GM19238 (cell line): Measurements from ENCODE around the gene SLC22A3.
"Not testable (repeated sequence)": the region's sequence is repeated elsewhere in the genome, so short reads cannot be mapped to it uniquely, and the experiment has no call there.

Source experiments
- DNase-seq: peaks from one replicate; pipeline ENCODE4 v3.0.0; 2011; ENCODE audit warnings: low spot score; ENCODE audit not compliant: insufficient read length

The SLC22A3 gene, protein sequence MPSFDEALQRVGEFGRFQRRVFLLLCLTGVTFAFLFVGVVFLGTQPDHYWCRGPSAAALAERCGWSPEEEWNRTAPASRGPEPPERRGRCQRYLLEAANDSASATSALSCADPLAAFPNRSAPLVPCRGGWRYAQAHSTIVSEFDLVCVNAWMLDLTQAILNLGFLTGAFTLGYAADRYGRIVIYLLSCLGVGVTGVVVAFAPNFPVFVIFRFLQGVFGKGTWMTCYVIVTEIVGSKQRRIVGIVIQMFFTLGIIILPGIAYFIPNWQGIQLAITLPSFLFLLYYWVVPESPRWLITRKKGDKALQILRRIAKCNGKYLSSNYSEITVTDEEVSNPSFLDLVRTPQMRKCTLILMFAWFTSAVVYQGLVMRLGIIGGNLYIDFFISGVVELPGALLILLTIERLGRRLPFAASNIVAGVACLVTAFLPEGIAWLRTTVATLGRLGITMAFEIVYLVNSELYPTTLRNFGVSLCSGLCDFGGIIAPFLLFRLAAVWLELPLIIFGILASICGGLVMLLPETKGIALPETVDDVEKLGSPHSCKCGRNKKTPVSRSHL

DNA sequence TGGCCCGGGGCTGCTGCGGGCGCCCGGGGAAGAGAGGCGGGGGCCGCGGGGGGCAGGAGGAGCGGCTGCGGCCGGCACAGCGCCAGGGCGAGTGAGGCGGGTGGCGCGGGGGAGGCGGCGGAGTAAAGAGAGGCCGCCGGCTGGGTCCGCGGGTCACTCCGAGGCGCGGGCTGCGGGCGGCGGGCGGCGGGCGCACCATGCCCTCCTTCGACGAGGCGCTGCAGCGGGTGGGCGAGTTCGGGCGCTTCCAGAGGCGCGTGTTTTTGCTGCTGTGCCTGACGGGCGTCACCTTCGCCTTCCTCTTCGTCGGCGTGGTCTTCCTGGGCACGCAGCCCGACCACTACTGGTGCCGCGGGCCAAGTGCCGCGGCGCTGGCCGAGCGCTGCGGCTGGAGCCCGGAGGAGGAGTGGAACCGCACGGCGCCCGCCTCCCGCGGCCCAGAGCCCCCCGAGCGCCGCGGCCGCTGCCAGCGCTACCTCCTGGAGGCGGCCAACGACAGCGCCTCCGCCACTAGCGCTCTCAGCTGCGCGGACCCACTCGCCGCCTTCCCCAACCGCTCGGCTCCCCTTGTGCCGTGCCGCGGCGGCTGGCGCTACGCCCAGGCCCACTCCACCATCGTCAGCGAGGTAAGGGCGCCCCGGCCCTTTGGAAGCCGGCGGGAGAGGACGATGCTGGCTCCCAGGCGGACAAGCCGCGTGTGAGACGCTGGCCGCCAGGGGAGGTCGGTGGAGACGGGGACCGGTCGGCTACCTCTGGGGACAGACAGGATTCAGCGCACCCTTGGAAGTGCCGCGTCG is at the start of gene SLC22A3:
Gene SLC22A3, plus strand, starts transcription at position 156 of the 797 bp plus-strand sequence. Its CDS starts 42 bp downstream, at position 198.
- no peak for DNase-seq

DNA sequence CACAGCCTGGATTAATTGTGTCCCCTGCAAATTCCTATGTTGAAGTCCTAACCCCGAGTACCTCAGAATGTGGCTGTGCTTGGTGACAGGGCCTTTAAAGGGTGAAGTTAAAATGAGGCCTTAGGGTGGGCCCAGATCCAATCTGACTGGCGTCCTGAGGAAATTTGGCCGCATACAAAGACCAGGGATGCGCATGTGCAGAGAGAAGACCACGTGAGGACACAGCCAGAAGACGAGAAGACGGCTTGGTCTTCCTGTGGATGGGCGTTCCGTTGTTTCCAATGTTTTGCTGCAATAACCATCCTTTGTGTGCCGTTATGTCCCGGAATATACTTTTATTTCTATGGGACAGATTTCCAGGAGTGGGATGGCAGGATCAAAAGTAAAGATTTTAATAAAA is 48.6 kb upstream of the SLC22A3 start:
- DNase-seq = no peak

DNA sequence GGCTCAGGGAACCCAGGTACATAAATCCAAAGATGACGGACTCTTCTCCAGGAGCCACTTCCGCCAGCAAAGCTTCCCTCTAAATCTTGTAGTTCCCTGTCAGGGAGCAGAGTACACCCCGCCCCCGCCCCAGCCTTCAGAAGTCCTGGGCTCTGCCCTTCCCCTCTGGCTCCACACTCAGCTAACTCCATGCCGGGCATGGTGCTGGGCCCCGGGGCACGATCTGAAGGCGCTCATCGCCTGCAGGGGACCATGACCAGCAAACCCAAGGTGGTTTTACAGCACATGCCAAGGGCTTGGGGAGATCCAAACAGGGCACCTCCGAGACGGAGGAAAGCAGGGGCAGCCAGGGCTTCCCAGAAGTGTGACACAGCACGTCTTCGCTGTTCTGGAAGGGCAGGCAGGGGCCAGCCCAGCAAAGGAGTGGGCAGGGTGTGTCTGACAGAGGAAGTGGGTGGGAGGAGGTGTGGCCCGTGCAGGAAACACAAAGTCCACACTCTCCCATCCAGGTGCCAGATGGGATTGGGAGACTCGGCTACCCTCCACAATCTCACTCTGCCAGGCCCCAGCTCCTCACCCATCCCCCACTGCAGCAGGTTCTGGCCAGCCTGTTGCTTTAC is 48.0 kb upstream of the SLC22A3 start:
- DNase-seq = no peak

GRCh38 chr6:160301339-160301738 is 46.8 kb upstream of the SLC22A3 start:
- DNase-seq = no peak

DNA sequence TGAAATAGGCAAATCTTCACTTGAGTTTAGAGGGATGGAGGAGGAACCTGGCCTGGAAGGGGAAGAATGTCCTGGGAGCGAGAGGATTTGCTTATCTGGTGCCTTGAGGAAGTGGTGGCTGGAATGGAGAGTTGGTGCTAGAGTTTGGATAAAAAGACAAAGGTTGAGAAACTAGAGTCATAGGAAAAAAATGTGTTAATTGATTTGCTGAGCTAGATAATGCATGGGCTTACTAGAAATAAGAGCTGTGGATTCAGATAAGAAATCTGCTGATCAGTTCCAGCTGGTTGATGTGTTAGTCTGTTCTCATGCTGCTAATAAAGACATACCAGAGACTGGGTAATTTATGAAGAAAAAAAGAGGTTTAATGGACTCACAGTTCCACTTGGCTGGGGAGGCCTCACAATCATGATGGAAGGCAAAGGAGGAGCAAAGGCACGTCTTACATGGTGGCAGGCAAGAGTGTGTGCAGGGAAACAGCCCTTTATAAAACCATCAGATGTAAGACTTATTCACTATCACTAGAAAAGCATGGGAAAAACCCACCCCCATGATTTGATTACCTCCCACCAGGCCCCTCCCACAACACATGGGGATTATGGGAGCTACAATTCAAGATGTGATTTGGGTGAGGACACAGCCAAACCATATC is 45.6 kb upstream of the SLC22A3 start:
- not testable (repeated sequence) for DNase-seq

DNA sequence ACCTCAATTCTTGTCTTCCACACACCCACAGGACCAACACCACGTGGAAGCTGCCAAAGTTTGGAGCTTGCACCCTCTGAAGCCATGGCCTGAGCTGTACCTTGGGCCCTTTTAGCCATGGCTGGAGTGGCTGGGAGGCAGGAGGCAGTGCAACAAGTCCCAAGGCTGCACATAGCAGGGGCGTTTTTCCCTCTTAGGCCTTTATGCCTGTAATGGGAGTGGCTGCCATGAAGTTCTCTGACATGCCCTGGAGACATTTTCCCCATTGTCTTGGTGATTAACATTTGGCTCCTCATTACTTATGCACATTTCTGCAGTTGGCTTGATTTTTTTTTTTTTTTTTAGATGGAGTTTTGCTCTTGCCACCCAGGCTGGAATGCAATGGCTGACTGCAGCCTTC is 44.4 kb upstream of the SLC22A3 start:
- no peak for DNase-seq

DNA sequence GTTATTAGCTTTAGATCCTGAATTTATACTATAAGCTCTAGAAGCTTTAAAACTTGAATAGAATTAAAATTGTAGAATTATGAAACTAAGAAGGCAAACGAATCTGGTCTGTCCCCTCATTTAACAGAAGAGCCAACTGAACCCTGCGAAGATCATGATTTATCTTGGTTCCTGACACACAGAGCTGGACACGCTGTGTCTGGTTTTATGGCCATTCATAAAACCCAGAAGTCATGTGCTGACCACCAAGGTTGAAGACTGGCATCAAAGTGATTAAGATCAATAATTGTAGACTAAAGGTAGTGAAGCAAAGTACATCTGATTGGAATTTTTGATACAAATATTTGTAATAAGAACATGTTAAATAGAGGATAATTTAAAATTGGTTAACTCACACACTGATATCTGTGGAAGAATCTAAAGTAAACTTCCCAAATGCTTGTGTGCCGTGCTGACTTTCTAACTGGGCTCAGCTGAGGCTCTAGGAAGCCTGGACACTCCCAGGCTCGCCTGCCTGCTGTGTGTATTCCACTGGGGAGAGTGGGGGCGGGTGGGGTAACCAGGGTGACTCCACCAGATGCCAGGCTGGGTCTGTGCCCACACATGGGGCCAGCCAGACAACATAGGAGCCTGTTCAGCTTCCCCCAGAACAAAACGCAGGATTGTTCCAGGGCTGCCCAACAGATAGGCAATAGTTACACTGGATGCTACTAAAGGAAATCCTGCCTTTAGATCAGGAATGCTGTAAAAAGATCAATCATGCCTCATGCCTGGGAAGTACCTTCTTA is 42.1 kb upstream of the SLC22A3 start:
- no peak for DNase-seq

DNA sequence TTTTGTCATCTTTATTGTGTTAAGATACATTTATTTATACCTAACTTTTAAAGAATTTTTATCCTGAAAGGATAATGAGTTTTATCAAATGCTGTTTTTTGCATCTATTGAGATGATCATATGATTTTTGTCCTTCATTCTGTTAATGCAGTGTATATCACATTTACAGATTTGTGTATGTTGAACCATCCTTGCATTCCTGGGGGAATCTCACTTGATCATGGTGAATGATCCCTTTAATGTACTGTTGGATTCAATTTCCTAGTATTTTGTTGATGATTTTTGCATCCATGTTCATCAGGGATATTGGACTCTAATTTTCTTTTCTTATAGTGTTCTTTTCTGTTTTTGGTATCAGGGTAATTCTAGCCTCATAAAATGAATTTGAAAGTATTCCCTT is 38.5 kb upstream of the SLC22A3 start:
- DNase-seq = no peak

GRCh38 chr6:160312900-160313299 is 35.3 kb upstream of the SLC22A3 start:
- no peak for DNase-seq

DNA sequence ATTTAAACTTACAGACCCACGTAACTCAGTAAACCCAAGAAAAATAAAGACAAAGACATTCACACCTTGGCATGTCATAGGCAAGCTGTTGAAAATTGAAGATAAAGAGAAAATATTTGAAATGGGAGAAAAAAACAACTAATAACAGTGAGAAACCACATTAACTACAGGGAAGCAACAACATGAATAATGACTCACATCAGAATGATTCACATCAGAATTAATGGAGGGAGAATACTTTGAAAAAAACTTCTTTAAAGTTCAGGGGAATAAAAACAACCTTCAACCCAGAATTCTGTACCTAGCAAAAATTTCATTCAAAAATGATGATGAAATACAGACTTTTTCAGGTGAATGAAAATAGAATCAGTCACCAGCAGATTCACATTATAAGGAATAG is 32.9 kb upstream of the SLC22A3 start:
- no peak for DNase-seq

DNA sequence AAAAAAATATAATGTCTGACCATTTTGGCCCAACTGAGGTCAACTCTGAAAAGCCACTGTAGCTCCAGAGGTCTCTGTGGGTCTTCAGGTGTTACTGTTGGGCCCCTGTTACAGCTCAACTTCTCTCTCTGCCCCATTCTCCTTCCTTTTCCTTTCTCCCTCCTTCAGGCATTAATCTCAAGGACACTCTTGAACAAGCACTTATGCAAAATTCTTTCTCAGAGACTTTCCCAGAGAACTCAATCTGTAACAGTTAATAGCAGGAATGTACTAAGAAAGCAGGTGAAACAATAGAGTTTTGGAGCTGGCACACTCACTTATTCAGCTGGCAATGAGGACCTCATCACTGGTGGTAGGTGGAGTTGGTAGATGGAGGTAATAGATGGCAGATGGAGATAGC is 31.9 kb upstream of the SLC22A3 start:
- no peak for DNase-seq

DNA sequence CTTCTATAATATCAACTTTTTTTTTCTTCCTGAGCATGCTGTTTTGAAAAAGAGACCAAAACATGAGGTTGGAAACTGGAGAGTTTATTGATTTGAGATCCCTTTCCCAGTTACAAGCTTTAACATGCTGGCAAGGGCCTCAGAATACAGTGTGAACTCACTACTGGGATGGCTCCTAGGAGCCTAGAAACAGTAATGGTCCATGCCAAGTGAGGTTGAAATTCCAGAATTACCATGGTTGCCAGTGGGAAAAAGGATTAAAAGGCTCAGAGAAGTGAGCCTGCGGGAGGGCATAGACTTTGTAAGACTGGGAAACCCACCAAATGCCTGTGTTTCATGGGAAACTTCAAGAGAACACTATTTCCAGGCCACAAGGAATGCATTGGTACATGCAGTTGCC is 28.9 kb upstream of the SLC22A3 start:
- DNase-seq = no peak

- no peak for DNase-seq
Observed at GRCh38 chr6:160321729-160322505, 26.3 kb upstream of the SLC22A3 start.

DNA sequence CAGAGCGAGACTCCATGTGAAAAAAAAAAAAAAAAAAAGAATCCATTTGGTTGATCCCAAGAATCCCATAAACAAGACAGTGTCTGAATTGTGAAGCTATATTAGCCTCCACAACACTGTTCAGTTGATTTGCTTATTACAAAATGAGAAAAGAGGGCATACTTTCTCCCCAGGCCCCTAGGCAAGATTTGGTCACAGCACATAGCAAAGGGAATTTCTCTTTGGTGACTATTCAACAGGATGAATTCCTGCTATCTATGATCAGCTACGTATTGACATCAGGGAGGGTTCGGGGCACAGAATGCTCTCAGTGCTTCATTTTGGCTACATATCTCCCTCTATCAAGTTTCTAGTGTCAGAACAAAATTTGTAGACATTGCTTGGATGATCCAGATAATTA is 20.2 kb upstream of the SLC22A3 start:
- DNase-seq = no peak

DNA sequence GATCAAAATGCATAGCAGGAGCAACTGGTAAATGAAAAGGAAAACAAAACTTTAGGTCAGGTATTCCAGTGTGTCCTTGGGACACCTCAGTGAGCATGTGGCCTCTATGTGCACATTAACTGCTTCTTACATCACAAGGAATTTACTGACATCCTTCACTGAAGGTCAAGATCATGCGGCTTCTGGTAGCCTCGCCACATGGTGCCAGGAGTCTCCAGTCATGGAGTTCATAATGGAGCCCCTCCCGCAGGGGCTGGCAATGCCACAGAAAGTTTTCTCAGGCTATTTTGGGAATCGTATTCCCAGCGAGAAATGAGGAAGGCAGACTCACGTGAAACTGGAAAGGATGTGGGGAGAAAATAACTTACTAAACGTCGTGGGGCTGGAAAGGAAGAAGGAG is 19.7 kb upstream of the SLC22A3 start:
- no peak for DNase-seq

- no peak for DNase-seq
Observed at GRCh38 chr6:160329188-160329587, 19.0 kb upstream of the SLC22A3 start.

DNA sequence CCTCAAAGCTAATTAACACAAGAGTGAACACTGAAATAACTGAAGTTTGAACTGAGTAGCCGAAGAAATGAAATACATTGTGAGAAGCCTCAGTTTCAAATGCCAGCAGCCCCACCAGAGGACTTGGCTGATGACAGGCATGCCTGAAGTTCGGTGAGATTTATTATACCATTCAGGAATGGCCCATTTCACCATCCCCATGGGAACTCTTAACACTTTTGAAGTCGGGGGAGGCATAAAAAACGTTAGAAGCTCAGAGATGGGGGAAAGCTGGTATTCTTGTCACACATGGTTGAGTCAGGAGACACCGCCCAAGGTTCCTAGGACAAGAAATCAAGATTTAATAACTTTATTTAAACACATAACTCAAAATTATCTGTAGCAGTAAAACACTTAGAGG is 17.6 kb upstream of the SLC22A3 start:
- DNase-seq = no peak

DNA sequence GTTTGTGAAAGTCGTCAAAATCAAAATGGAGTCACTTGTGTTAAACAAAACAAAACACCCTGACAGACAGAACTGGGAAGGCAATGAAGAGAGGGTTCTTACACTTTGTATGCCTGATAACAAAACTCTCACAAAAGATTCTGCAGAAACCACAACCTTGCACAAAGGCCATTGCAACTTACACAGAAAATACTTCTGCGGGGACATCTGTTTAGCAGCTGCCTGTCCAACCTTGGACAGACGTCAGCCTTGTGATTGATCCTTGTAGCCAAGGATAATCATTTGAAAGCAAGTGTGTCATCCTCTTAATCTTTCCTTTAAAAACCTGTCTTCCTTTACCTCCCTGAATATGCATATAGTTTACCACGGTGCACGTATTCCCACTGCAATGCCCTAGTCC is 17.0 kb upstream of the SLC22A3 start:
- DNase-seq = no peak

- no peak for DNase-seq
Observed at GRCh38 chr6:160331753-160332152, 16.4 kb upstream of the SLC22A3 start.

DNA sequence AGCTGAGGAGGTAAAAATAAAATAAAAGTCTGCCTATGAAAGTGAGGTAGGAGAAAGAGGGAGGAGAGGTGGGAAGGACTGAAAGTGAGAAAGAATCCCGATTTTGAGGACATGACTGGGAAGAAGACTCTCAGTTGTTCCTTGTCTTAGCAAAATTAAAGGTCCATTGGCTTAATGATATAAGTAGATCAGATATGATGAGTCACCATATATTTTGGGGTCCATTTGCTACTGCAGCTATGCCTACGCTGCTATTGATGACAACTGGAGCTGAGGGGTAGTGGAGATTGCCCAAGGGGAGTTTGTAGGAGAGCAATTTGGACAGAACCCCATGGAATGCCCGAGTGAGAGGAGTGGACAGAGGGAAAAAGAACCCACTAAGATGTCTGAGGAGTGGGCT is 15.1 kb upstream of the SLC22A3 start:
- DNase-seq = no peak
